ENCODE data around the gene PFKFB4. TPM values are rescaled to one million over a fixed set of nuclear protein-coding genes. Genes with fewer than 3 reads are reported as not detected.

Gene PFKFB4
- 7.1 TPM in 2 replicates for total RNA-seq
- long read RNA-seq, transcript PFKFB4-201 (14 exons, 3,586 nt): major isoform, 16 of 26 reads
- long read RNA-seq, partial matches to known transcripts: 2 of 26 reads
- long read RNA-seq, other reads (novel, unspliced or antisense): 7 of 26 reads

- TF ChIP-seq CTCF (IDR thresholded peaks at IDR 0.05): no peak
- H3K9me3 Mint-ChIP-seq (ENCODE audit: unreplicated experiment): no peaks in the 10 kb centered on the region
- no peaks in the 10 kb centered on the region for H3K27me3 Mint-ChIP-seq (ENCODE audit: unreplicated experiment)
- peak within 1 kb of the TSS; percentile 77 for H3K27ac Mint-ChIP-seq (ENCODE audit: unreplicated experiment)
- DNase-seq (ENCODE audit: extremely low spot score, unreplicated experiment): peak; percentile 100
- peaks cover 51% of the 10 kb centered on the region for H3K4me1 Mint-ChIP-seq (ENCODE audit: unreplicated experiment)
- H3K36me3 Mint-ChIP-seq (ENCODE audit: unreplicated experiment): peaks cover 2% of the 10 kb centered on the region
- peak within 1 kb of the TSS; percentile 82 for H3K4me3 Mint-ChIP-seq (ENCODE audit: unreplicated experiment)
Observed at GRCh38 chr3:48556796-48557626, at the start of gene PFKFB4. Gene PFKFB4 (minus strand): TSS chr3:48556803. CDS start chr3:48556777, 26 bp downstream.

GRCh38 chr3:48601622-48601994, 45.0 kb upstream of the PFKFB4 start:
- H3K9me3 Mint-ChIP-seq (ENCODE audit: unreplicated experiment): no peaks in the 10 kb centered on the region
- H3K27ac Mint-ChIP-seq (ENCODE audit: unreplicated experiment): no peak overlapping the region
- no peak for DNase-seq (ENCODE audit: extremely low spot score, unreplicated experiment)
- H3K36me3 Mint-ChIP-seq (ENCODE audit: unreplicated experiment): peaks cover 54% of the 10 kb centered on the region
- peaks cover 42% of the 10 kb centered on the region for H3K4me1 Mint-ChIP-seq (ENCODE audit: unreplicated experiment)
- H3K4me3 Mint-ChIP-seq (ENCODE audit: unreplicated experiment): no peak overlapping the region
- no peak for TF ChIP-seq CTCF (IDR thresholded peaks at IDR 0.05)
- no peaks in the 10 kb centered on the region for H3K27me3 Mint-ChIP-seq (ENCODE audit: unreplicated experiment)

- Mint-ChIP-seq H3K36me3 (ENCODE audit: unreplicated experiment) (peaks cover 51% of the 10 kb centered on the region), H3K4me3 (ENCODE audit: unreplicated experiment) (no peak overlapping the region), H3K27ac (ENCODE audit: unreplicated experiment) (no peak overlapping the region), H3K9me3 (ENCODE audit: unreplicated experiment) (no peaks in the 10 kb centered on the region), H3K4me1 (ENCODE audit: unreplicated experiment) (peaks cover 48% of the 10 kb centered on the region), H3K27me3 (ENCODE audit: unreplicated experiment) (no peaks in the 10 kb centered on the region)
- DNase-seq (ENCODE audit: extremely low spot score, unreplicated experiment): no peak
- TF ChIP-seq CTCF (IDR thresholded peaks at IDR 0.05): no peak
Observed at GRCh38 chr3:48600711-48601621, 44.4 kb upstream of the PFKFB4 start.

- Mint-ChIP-seq H3K27me3 (ENCODE audit: unreplicated experiment) (no peaks in the 10 kb centered on the region), H3K36me3 (ENCODE audit: unreplicated experiment) (peaks cover 43% of the 10 kb centered on the region), H3K4me3 (ENCODE audit: unreplicated experiment) (no peak overlapping the region), H3K9me3 (ENCODE audit: unreplicated experiment) (no peaks in the 10 kb centered on the region), H3K27ac (ENCODE audit: unreplicated experiment) (peak overlapping the region; percentile 95), H3K4me1 (ENCODE audit: unreplicated experiment) (peaks cover 56% of the 10 kb centered on the region)
- DNase-seq (ENCODE audit: extremely low spot score, unreplicated experiment): no peak
- no peak for TF ChIP-seq CTCF (IDR thresholded peaks at IDR 0.05)
Observed at GRCh38 chr3:48599509-48600285, 43.1 kb upstream of the PFKFB4 start.
